Lower leg skin (tissue), 3 donors: ENCODE measurements around the gene AMFR.

Source experiments
- POLR2A ChIP-seq, 2 donors: fragments of 450-650 bp; IDR thresholded peaks; one replicate each; pipeline ENCODE4 v1.6.1; 2016 to 2017; ENCODE audit warnings: antibody characterized with exemption in 2 of 2, mild to moderate bottlenecking in 1 of 2, moderate library complexity in 1 of 2
- TF ChIP-seq, protein P1 (sequence below), 3 donors: fragments of 450-650 bp; IDR thresholded peaks; one replicate each; pipeline ENCODE4 v1.5.1; 2016; ENCODE audit warnings: antibody characterized with exemption in 3 of 3, mild to moderate bottlenecking in 3 of 3, moderate library complexity in 2 of 3

DNA sequence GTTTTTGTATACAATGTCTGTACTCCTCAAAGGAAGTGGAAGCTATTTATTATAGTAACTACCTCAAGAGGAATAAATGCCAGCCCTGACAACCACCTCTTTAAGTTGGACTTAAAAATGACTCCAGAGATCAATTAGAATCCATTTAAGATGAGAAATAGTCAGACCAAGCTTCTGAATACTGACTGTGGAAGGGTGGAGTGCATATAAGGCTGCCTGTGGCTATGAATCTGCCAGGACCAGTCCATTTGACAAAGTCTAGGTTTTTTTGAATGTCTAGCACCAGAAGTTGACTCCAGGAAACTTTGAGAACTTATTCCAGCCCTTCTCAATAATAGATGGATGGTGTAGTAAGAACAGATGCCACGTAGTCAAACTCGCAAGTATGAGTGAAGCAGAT, 41.0 kb upstream of the AMFR start:
- TF ChIP-seq, protein P1, sequence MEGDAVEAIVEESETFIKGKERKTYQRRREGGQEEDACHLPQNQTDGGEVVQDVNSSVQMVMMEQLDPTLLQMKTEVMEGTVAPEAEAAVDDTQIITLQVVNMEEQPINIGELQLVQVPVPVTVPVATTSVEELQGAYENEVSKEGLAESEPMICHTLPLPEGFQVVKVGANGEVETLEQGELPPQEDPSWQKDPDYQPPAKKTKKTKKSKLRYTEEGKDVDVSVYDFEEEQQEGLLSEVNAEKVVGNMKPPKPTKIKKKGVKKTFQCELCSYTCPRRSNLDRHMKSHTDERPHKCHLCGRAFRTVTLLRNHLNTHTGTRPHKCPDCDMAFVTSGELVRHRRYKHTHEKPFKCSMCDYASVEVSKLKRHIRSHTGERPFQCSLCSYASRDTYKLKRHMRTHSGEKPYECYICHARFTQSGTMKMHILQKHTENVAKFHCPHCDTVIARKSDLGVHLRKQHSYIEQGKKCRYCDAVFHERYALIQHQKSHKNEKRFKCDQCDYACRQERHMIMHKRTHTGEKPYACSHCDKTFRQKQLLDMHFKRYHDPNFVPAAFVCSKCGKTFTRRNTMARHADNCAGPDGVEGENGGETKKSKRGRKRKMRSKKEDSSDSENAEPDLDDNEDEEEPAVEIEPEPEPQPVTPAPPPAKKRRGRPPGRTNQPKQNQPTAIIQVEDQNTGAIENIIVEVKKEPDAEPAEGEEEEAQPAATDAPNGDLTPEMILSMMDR (IDR thresholded peaks at IDR 0.05), result no peak
- no peak for TF ChIP-seq POLR2A (IDR thresholded peaks at IDR 0.05)
